Measurements from ENCODE around the gene PET117.
"Not testable (repeated sequence)": the region's sequence is repeated elsewhere in the genome, so short reads cannot be mapped to it uniquely, and the experiment has no call there.

PET117 gene

GRCh38 chr20:18137412-18138265 lies at the start of gene PET117, which contains the start of gene KAT14:
TSS of gene PET117 (plus strand) at chr20:18137863. CDS start at chr20:18137956, 93 bp downstream.
TSS of gene KAT14 (plus strand) at chr20:18137863. CDS start at chr20:18142661, 4,798 bp downstream.
- peak; percentile 82 for DNase-seq (ENCODE audit: low read depth, low spot score)

GRCh38 chr20:18088298-18088697 lies 49.4 kb upstream of the PET117 start:
- not testable (repeated sequence) for DNase-seq (ENCODE audit: low read depth, low spot score)

- DNase-seq (ENCODE audit: low read depth, low spot score): not testable (repeated sequence)
Measured at GRCh38 chr20:18088841-18089240, 48.8 kb upstream of the PET117 start.

GRCh38 chr20:18090044-18090443 lies 47.6 kb upstream of the PET117 start:
- no peak for DNase-seq (ENCODE audit: low read depth, low spot score)

- no peak for DNase-seq (ENCODE audit: low read depth, low spot score)
Measured at GRCh38 chr20:18090477-18090876, 47.2 kb upstream of the PET117 start.

- no peak for DNase-seq (ENCODE audit: low read depth, low spot score)
Measured at GRCh38 chr20:18091623-18092022, 46.0 kb upstream of the PET117 start.

- no peak for DNase-seq (ENCODE audit: low read depth, low spot score)
Measured at GRCh38 chr20:18092890-18093289, 44.8 kb upstream of the PET117 start.

- no peak for DNase-seq (ENCODE audit: low read depth, low spot score)
Measured at GRCh38 chr20:18093388-18093787, 44.3 kb upstream of the PET117 start.

- DNase-seq (ENCODE audit: low read depth, low spot score): no peak
Measured at GRCh38 chr20:18094191-18094590, 43.5 kb upstream of the PET117 start.

- DNase-seq (ENCODE audit: low read depth, low spot score): not testable (repeated sequence)
Measured at GRCh38 chr20:18100569-18100968, 37.1 kb upstream of the PET117 start.

GRCh38 chr20:18101125-18101810 lies 36.4 kb upstream of the PET117 start:
- DNase-seq (ENCODE audit: low read depth, low spot score): no peak

GRCh38 chr20:18103497-18103896 lies 34.2 kb upstream of the PET117 start:
- DNase-seq (ENCODE audit: low read depth, low spot score): no peak

- DNase-seq (ENCODE audit: low read depth, low spot score): no peak
Measured at GRCh38 chr20:18108326-18108725, 29.3 kb upstream of the PET117 start.

GRCh38 chr20:18128574-18128973 lies 9.1 kb upstream of the PET117 start:
- not testable (repeated sequence) for DNase-seq (ENCODE audit: low read depth, low spot score)

GRCh38 chr20:18132663-18133062 lies 5.0 kb upstream of the PET117 start:
- DNase-seq (ENCODE audit: low read depth, low spot score): no peak

GRCh38 chr20:18133962-18134361 lies 3.7 kb upstream of the PET117 start:
- DNase-seq (ENCODE audit: low read depth, low spot score): no peak

GRCh38 chr20:18138266-18138582 lies 561 bp downstream of the PET117 start:
- DNase-seq (ENCODE audit: low read depth, low spot score): no peak

- DNase-seq (ENCODE audit: low read depth, low spot score): no peak
Measured at GRCh38 chr20:18138639-18139583, 1.2 kb downstream of the PET117 start.

GRCh38 chr20:18139832-18140231 lies 2.2 kb downstream of the PET117 start:
- no peak for DNase-seq (ENCODE audit: low read depth, low spot score)

- no peak for DNase-seq (ENCODE audit: low read depth, low spot score)
Measured at GRCh38 chr20:18144541-18145099, 7.0 kb downstream of the PET117 start.

- no peak for DNase-seq (ENCODE audit: low read depth, low spot score)
Measured at GRCh38 chr20:18154342-18154741, 16.7 kb downstream of the PET117 start.
